ENCODE measurements around the gene KCNH6. TPM values are rescaled to one million over a fixed set of nuclear protein-coding genes. Genes with fewer than 3 reads are reported as not detected.

Gene KCNH6
- total and polyA plus RNA-seq, 4 donors = 0.09 TPM; not detected in 3

- Histone ChIP-seq H3K4me1 (ENCODE audit: control insufficient read depth in 4 of 4, insufficient read depth in 4 of 4, low read length in 3 of 4) (peaks cover 1 to 16% (median 9%) of the 10 kb centered on the region in 4 donors), H3K4me3 (ENCODE audit: low read depth in 1 of 3, low read length in 3 of 3) (no peak overlapping the region), H3K9ac (ENCODE audit: low read depth in 1 of 2, low read length in 2 of 2) (no peak overlapping the region), H3K9me3 (ENCODE audit: control insufficient read depth in 4 of 4, low read length in 3 of 4) (no peaks in the 10 kb centered on the region), H3K36me3 (ENCODE audit: control insufficient read depth in 4 of 4, insufficient read depth in 3 of 4, low read depth in 1 of 4, low read length in 3 of 4) (no peaks in the 10 kb centered on the region), H3K27ac (ENCODE audit: low read depth in 1 of 2, low read length in 2 of 2) (no peak overlapping the region), H3K27me3 (ENCODE audit: control insufficient read depth in 4 of 4, insufficient read depth in 4 of 4, low read length in 3 of 4) (no peaks in the 10 kb centered on the region)
- 95% methylated on average over 3 of the region's 3 CpGs for WGBS
- no peak for TF ChIP-seq HNF4G (IDR thresholded peaks at IDR 0.05)
- TF ChIP-seq REST (IDR thresholded peaks at IDR 0.05) = no peak
- TF ChIP-seq JUND (IDR thresholded peaks at IDR 0.05) = no peak
- no peak for TF ChIP-seq YY1 (IDR thresholded peaks at IDR 0.05)
- DNase-seq (ENCODE audit: low spot score) = no peak
Measured at GRCh38 chr17:63558441-63558840, 35.3 kb downstream of the KCNH6 start.

GRCh38 chr17:63561819-63562218 lies 38.7 kb downstream of the KCNH6 start:
- no peaks in the 10 kb centered on the region for H3K27me3 ChIP-seq (ENCODE audit: control insufficient read depth in 4 of 4, insufficient read depth in 4 of 4, low read length in 3 of 4)
- no peak overlapping the region for H3K27ac ChIP-seq (ENCODE audit: low read depth in 1 of 2, low read length in 2 of 2)
- peaks cover 0 to 1% (median under 1%) of the 10 kb centered on the region in 4 donors for H3K4me1 ChIP-seq (ENCODE audit: control insufficient read depth in 4 of 4, insufficient read depth in 4 of 4, low read length in 3 of 4)
- DNase-seq (ENCODE audit: low spot score) = no peak
- H3K4me3 ChIP-seq (ENCODE audit: low read depth in 1 of 3, low read length in 3 of 3) = no peak overlapping the region
- H3K36me3 ChIP-seq (ENCODE audit: control insufficient read depth in 4 of 4, insufficient read depth in 3 of 4, low read depth in 1 of 4, low read length in 3 of 4) = no peaks in the 10 kb centered on the region
- no peak overlapping the region for H3K9ac ChIP-seq (ENCODE audit: low read depth in 1 of 2, low read length in 2 of 2)
- no peaks in the 10 kb centered on the region for H3K9me3 ChIP-seq (ENCODE audit: control insufficient read depth in 4 of 4, low read length in 3 of 4)
- no peak for TF ChIP-seq ZBTB33 (IDR thresholded peaks at IDR 0.05)

GRCh38 chr17:63563339-63563738 lies 40.2 kb downstream of the KCNH6 start:
- Histone ChIP-seq H3K4me3 (ENCODE audit: low read depth in 1 of 3, low read length in 3 of 3) (no peak overlapping the region), H3K9me3 (ENCODE audit: control insufficient read depth in 4 of 4, low read length in 3 of 4) (no peaks in the 10 kb centered on the region), H3K27me3 (ENCODE audit: control insufficient read depth in 4 of 4, insufficient read depth in 4 of 4, low read length in 3 of 4) (no peaks in the 10 kb centered on the region), H3K4me1 (ENCODE audit: control insufficient read depth in 4 of 4, insufficient read depth in 4 of 4, low read length in 3 of 4) (peaks cover 0 to 7% (median 4%) of the 10 kb centered on the region in 4 donors), H3K9ac (ENCODE audit: low read depth in 1 of 2, low read length in 2 of 2) (no peak overlapping the region), H3K27ac (ENCODE audit: low read depth in 1 of 2, low read length in 2 of 2) (no peak overlapping the region), H3K36me3 (ENCODE audit: control insufficient read depth in 4 of 4, insufficient read depth in 3 of 4, low read depth in 1 of 4, low read length in 3 of 4) (no peaks in the 10 kb centered on the region)
- WGBS = 95% methylated on average over 2 of the region's 2 CpGs
- no peak for TF ChIP-seq FOXA1 (IDR thresholded peaks at IDR 0.05)
- no peak for TF ChIP-seq EGR1 (IDR thresholded peaks at IDR 0.05; ENCODE audit: low read depth in 2 of 2)
- TF ChIP-seq YY1 (IDR thresholded peaks at IDR 0.05) = no peak
- no peak for TF ChIP-seq RXRA (IDR thresholded peaks at IDR 0.05)
- TF ChIP-seq FOXA2 (IDR thresholded peaks at IDR 0.05) = no peak
- TF ChIP-seq HNF4G (IDR thresholded peaks at IDR 0.05) = no peak
- TF ChIP-seq MAX (IDR thresholded peaks at IDR 0.05) = no peak
- no peak for TF ChIP-seq REST (IDR thresholded peaks at IDR 0.05)
- no peak for TF ChIP-seq TAF1 (conservative IDR thresholded peaks at IDR 0.05)
- no peak for TF ChIP-seq ZBTB33 (IDR thresholded peaks at IDR 0.05)
- no peak for DNase-seq (ENCODE audit: low spot score)
